Hepatocyte (in vitro differentiated cells): ENCODE results near the gene ABHD12B.
"Not testable (repeated sequence)": the region's sequence is repeated elsewhere in the genome, so short reads cannot be mapped to it uniquely, and the experiment has no call there.

Experiments used
- EZH2 ChIP-seq: fragments of 200-600 bp; sonication (generic); IDR thresholded peaks from 2 replicates; pipeline ENCODE4 v1.6.1; 2016; ENCODE audit warnings: antibody characterized with exemption, mild to moderate bottlenecking, borderline replicate concordance
- EZH2phosphoT487 ChIP-seq: fragments of 200-600 bp; sonication (generic); IDR thresholded peaks from one replicate; pipeline ENCODE4 v1.6.1; 2018; ENCODE audit warnings: antibody characterized with exemption, mild to moderate bottlenecking, low read depth, moderate library complexity; ENCODE audit not compliant: unreplicated experiment, severe bottlenecking
- TF ChIP-seq, protein P1 (sequence below): fragments of 200-600 bp; sonication (generic); IDR thresholded peaks from 2 replicates; pipeline ENCODE4 v1.5.1; 2016; ENCODE audit warnings: antibody characterized with exemption, mild to moderate bottlenecking; ENCODE audit not compliant: poor library complexity

DNA sequence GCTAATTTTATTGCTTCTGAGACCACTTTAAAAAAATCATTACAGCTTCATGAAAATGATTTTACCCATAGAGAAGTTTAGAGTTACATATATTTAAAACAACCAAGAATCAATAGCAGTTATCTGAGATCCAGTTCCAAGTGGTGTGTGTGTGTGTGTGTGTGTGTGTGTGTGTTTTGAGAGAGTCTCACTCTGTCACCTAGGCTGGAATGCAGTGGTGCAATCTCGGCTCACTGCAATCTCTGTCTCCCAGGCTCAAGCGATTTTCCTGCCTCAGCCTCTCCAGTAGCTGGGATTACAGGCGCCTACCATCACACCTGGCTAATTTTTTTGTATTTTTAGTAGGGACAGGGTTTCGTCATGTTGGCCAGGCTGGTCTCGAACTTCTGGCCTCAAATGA is 47.7 kb downstream of the ABHD12B start:
- TF ChIP-seq, protein P1, sequence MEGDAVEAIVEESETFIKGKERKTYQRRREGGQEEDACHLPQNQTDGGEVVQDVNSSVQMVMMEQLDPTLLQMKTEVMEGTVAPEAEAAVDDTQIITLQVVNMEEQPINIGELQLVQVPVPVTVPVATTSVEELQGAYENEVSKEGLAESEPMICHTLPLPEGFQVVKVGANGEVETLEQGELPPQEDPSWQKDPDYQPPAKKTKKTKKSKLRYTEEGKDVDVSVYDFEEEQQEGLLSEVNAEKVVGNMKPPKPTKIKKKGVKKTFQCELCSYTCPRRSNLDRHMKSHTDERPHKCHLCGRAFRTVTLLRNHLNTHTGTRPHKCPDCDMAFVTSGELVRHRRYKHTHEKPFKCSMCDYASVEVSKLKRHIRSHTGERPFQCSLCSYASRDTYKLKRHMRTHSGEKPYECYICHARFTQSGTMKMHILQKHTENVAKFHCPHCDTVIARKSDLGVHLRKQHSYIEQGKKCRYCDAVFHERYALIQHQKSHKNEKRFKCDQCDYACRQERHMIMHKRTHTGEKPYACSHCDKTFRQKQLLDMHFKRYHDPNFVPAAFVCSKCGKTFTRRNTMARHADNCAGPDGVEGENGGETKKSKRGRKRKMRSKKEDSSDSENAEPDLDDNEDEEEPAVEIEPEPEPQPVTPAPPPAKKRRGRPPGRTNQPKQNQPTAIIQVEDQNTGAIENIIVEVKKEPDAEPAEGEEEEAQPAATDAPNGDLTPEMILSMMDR = not testable (repeated sequence)
- TF ChIP-seq EZH2, EZH2phosphoT487: not testable (repeated sequence)
